Left hindlimb (tissue), 1 donor: Measurements from ENCODE around the gene HOXC5.

ENCODE experiments used
- DNase-seq: peaks from one replicate; pipeline ENCODE4 v3.0.0-alpha.2; 2018

Gene HOXC5

GRCh38 chr12:53996240-53997203, 36.3 kb upstream of the HOXC5 start:
- no peak for DNase-seq

GRCh38 chr12:53997204-53998109, 35.4 kb upstream of the HOXC5 start:
- no peak for DNase-seq

- DNase-seq, result no peak
These were observed 34.5 kb upstream of the HOXC5 start for GRCh38 chr12:53998110-53998899.

- DNase-seq, result no peak
These were observed 34.0 kb upstream of the HOXC5 start for GRCh38 chr12:53998900-53999236.

GRCh38 chr12:53999559-54000115, 33.2 kb upstream of the HOXC5 start:
- peak; percentile 84 for DNase-seq

GRCh38 chr12:54000116-54001114, 32.4 kb upstream of the HOXC5 start, which contains the start of gene HOXC9:
Gene HOXC9, plus strand, starts transcription at chr12:54000161. Its CDS starts 28 bp downstream, at chr12:54000189.
- no peak for DNase-seq

DNA sequence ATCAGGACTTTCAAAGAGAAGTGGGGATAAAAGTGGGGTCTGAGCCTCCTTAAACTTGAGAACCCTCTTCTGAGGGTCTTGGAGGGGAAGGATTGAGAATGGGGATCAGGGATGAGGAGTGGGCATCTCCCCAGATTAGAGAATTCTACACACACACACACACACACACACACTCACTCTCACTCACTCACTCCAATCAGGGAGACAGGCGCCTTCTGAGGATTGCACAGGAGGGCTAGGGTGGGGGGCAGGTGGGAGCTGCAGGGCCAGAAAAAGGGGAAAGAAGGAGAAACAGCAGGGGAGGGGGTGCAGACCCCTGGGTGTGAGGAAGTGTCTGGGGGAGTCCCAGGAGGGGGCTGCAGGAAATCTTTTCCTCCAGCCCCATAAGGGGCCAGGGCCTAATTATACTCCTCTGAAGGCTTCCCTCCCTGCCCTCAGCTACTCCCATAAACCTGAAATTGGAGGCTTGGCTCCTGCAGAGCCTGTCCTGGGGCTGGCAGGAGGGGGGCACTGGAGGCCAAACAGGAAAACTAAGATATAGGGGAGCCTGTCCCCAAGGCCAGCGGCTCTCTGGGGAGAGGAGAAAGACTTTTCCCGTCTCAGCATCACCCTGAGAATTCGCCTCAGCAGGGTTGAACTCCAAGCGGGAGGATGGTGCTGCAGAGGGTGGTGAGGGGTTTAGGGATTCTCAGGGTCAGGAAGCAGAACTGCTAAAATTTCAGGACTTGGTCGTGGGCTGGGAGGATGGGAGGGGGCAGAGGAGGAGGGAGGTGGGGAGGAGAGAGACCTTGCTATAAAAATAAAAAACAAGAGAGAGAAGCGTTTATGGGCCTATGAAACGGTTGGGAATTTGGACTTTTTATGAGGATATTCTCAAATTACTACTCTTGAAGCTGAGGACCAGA, 31.3 kb upstream of the HOXC5 start:
- DNase-seq, result no peak

DNA sequence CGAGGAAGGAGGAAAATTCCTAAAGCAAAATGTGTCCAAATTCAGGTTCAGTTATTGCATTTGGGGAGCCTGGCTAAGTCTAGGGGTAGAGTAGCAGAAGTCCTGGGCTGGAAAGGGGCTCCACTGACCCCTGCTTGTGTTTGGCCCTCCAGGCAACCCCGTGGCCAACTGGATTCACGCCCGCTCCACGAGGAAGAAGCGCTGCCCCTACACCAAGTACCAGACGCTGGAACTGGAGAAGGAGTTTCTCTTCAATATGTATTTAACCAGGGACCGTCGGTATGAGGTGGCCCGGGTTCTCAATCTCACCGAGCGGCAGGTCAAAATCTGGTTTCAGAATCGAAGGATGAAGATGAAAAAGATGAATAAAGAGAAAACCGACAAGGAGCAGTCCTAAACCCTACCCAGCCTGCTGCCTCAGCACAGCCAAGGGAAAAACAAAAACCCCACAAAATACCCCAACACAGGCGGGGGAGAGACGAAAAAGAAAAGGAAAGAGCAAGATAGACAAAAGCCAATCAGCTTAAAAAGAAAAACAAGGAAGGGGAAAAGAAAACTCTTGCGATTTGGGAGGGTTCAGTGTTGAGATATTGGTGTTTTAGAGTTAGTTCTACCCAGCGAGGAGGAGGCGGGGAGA, 30.5 kb upstream of the HOXC5 start:
- no peak for DNase-seq

- no peak for DNase-seq
These were observed 29.9 kb upstream of the HOXC5 start for GRCh38 chr12:54002915-54003389.

DNA sequence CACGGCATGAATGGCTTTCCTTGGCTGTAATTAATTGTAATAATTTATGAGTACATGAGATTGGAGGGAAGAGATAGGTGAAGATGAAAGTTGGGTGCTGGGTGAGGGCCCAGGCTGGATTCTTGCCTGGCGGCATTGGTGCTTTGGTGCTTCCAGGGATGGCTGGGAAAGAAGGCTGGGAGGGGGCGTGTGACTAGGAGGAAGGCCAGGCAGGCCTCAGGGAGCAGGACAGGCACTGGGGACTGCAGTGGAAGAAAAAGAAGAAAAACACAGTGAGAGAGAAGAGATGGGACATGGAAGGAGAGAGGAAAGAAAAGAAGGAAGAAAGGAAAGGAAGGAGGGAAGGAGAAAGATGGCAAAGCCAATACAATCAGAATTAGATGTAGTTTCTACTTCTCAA, 29.2 kb upstream of the HOXC5 start:
- no peak for DNase-seq

GRCh38 chr12:54004063-54004840, 28.6 kb upstream of the HOXC5 start:
- DNase-seq, result no peak

GRCh38 chr12:54004841-54005530, 27.9 kb upstream of the HOXC5 start:
- DNase-seq, result no peak

DNA sequence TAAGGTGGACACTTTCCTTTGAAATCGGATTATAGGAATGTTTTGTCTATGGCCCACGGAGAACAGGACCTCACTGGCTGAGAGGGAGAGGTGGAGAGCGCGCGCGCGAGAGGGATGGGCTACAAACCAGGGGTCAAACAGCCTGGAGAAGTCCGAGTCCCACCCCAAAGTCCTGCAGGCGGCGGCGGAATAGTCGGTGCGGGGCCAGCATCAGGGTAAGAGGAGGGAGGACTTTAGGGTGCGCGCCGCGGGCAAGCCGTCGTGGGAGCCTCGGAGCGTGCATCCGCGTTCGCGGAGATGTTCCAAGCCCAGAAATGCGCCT, 27.4 kb upstream of the HOXC5 start:
- DNase-seq, result no peak

GRCh38 chr12:54005853-54006558, 26.8 kb upstream of the HOXC5 start:
- DNase-seq, result peak; percentile 91

- no peak for DNase-seq
These were observed 26.2 kb upstream of the HOXC5 start for GRCh38 chr12:54006559-54007220.

DNA sequence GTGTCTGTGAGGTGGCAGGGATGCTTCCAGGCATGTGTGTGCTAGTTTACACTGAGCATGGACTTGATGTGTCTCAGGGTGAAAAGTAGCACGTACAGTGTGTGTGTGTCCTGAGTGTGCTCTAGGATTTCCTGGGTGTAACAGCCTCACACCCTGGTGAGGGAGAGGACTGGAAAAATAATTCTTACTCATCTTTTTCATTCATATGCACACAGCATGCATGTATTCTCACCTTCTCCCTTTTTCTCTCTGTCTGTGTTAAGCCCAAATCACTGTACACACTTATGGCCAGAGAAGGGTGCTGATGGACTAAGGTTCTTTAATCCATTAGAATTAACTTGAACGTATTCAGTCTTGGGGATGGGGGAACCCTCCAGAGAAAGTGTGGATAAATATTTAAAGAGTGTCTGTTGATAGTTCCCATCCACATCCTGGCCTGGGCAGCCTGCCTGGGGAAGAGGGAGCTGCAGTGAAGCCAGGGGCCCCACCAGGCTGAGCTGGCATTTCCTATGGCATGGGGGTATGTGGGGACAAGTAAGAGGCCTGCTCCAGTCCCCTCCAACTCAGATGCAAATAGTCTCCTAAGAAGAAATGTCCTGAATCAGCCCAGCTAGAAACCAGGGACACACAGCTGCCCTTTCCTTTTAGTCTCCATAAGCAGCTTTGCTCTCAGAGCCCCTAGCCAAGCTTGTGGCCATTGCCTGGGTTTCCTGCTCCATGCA, 25.2 kb upstream of the HOXC5 start:
- DNase-seq, result no peak
